IPS-NIHi11 (cell line): ENCODE data around the gene TMPRSS9.
"Not testable (repeated sequence)": the region's sequence is repeated elsewhere in the genome, so short reads cannot be mapped to it uniquely, and the experiment has no call there.

Experiments
- DNase-seq: peaks from one replicate; pipeline ENCODE4 v3.0.0; 2012; ENCODE audit warnings: mixed read lengths, low spot score

Gene TMPRSS9

GRCh38 chr19:2462635-2463421 lies 102.8 kb downstream of the TMPRSS9 start:
- DNase-seq: peak; percentile 84

GRCh38 chr19:2463694-2464093 lies 103.6 kb downstream of the TMPRSS9 start:
- DNase-seq: not testable (repeated sequence)

- no peak for DNase-seq
These were observed 104.3 kb downstream of the TMPRSS9 start for GRCh38 chr19:2464389-2464788.

GRCh38 chr19:2468596-2468995 lies 108.5 kb downstream of the TMPRSS9 start:
- DNase-seq: no peak

GRCh38 chr19:2469102-2469914 lies 109.2 kb downstream of the TMPRSS9 start:
- DNase-seq: peak; percentile 26

- DNase-seq: not testable (repeated sequence)
These were observed 109.8 kb downstream of the TMPRSS9 start for GRCh38 chr19:2469915-2470200.

GRCh38 chr19:2474232-2475017 lies 114.4 kb downstream of the TMPRSS9 start:
- peak; percentile 87 for DNase-seq

GRCh38 chr19:2475018-2475701 lies 115.1 kb downstream of the TMPRSS9 start:
- peak; percentile 35 for DNase-seq
